Fibroblast of pulmonary artery (primary cell): ENCODE measurements around the gene AZGP1.
"Not testable (repeated sequence)": the region's sequence is repeated elsewhere in the genome, so short reads cannot be mapped to it uniquely, and the experiment has no call there.

ENCODE experiments used
- DNase-seq: peaks from one replicate; pipeline ENCODE4 v3.0.0-alpha.2; 2010; ENCODE audit warnings: low read depth
- H3K4me3 ChIP-seq: replicated peaks from 2 replicates; pipeline ENCODE4 v1.5.1; 2011; ENCODE audit warnings: low read depth, mild to moderate bottlenecking, control low read depth, low read length, moderate library complexity
- CTCF ChIP-seq: IDR thresholded peaks from 2 replicates; pipeline ENCODE4 v1.5.1; 2011; ENCODE audit warnings: mild to moderate bottlenecking, control low read depth, low read length, inconsistent platforms; ENCODE audit errors: missing control alignments

Gene AZGP1

DNA sequence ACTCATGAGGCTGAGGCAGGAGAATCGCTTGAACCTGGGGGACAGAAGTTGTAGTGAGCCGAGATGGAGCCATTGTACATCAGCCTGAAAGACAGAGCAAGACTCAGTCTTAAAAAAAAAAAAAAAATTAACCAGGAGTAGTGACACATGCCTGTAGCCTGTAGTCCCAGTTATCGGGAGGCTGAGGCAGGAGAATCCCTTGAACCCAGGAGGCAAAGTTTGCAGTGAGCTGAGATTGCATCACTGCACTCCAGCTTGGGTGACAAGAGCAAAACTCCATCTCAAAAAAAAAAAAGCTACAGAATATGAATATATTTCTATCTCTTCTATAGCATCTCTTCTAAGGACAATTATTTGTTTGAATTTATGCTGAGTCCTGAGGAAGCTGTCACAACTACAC, 6.5 kb downstream of the AZGP1 start:
- no peak for DNase-seq
- TF ChIP-seq CTCF = no peak
- no peak overlapping the region for H3K4me3 ChIP-seq

DNA sequence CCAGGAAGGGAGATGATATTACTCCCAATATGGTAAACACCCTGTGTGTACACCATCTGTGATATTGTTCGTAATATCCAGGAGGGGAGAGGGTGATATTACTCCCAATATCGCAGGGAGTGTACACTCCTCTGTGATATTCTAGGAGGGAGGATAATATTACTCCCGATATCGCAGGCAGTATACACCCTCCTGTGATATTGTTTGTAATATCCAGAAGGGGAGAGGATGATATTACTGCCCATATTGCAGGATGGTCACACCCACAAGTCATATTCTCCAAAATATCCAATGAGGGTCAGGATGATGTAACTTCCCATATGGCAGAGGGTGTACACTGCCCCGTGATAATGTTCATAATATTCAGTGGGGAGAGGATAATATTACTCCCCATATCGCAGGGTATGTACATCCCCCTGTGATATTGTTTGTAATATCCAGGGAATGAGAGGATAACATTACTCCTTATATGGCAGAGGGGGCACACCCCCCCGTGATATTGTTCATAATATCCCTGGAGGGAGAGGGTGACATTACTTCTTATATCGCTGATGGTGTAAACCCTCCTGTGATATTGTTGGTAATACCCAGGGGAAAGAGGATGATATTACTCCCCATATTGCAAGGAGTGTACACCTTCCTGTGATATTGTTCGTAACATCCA, 17.1 kb downstream of the AZGP1 start:
- H3K4me3 ChIP-seq = no peak overlapping the region
- no peak for DNase-seq
- no peak for TF ChIP-seq CTCF

DNA sequence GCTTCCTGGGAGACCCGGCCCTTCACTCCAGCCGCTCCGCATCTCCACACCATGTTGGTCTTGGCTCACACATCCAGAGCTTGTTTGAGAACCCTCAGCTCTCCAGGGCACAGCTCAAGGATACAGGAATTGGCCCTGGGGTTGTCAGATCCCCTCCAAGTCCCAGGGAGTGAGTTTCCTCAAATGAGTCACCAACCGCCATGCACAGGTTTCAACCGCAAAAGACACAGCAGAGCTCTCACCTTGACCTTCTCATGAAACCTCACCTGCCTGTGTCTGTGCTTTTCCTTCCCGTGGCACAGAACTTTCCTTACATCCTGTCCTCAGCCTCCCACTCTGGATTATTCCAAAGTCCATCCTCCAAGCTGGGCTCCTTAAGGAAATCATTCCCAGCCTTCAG, 20.6 kb downstream of the AZGP1 start:
- DNase-seq = no peak
- H3K4me3 ChIP-seq = no peak overlapping the region
- TF ChIP-seq CTCF = no peak

GRCh38 chr7:99954643-99955042, 21.2 kb downstream of the AZGP1 start:
- DNase-seq, H3K4me3 ChIP-seq: not testable (repeated sequence)

DNA sequence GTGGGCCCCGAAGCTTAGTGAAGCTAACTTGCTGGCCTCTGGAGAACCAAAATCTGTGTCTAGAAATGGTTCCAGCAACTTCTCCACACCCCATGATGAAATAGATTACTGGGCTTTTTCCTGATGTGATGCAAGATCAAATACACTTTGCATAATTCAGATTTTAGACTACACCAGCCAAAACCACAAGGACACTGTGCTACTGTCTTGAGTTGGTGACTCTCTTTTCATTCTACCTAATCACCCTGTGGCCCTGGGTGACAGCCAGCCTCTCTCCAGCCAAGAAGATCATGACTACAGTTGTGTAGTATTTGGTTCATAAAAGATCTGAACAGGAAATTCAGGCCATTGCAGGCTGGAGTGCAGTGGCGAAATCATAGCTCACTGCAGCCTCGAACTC, 22.2 kb downstream of the AZGP1 start:
- peak; percentile 47 for DNase-seq
- TF ChIP-seq CTCF = no peak
- H3K4me3 ChIP-seq = no peak overlapping the region

GRCh38 chr7:99952649-99953048, 23.2 kb downstream of the AZGP1 start:
- H3K4me3 ChIP-seq, DNase-seq: not testable (repeated sequence)

DNA sequence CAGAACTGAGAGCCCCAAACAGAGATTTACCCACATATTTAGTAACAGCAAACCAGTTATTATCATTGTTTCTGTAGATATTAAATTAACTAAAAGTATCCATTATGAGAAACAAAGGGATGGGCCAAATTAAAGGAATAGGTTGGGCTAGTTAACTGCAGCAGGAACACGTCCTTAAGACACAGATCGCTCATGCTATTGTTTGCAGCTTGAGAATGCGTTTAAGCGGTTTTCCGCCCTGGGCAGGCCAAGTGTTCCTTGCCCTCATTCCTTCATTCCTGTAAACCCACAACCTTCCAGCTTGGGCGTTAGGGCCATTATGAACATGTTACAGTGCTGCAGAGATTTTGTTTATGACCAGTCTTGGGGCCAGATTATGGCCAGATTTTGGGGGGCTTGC, 25.0 kb downstream of the AZGP1 start:
- not testable (repeated sequence) for DNase-seq, H3K4me3 ChIP-seq

- TF ChIP-seq CTCF = peak; percentile 50
- H3K4me3 ChIP-seq = no peak overlapping the region
- peak; percentile 40 for DNase-seq
Observed at GRCh38 chr7:99949645-99950228, 26.1 kb downstream of the AZGP1 start.
